Measurements from ENCODE around the gene CPEB4. TPM values are rescaled to one million over a fixed set of nuclear protein-coding genes. Genes with fewer than 3 reads are reported as not detected.

The CPEB4 gene
- total RNA-seq, 1 experiment from 2014 or later, result 11.1 TPM

DNA sequence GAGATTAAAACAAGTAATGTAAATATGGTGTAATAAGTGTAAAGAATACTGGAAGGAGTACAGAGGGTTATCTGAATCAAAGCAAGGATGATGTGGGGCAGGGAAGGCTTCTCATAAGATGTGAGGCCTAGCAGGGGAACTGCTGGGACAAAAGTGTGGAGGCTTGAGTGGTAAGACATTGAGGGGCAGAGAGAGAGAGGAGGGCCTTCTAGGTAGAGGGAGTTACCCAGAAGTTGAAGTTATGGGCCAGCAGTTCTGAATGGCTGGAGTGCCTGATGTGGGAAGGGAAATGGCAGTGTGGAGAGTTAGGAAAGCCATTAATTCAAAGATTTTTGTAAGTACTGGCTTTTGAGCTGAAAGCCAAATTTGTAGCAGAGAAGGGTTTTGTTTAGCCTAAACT, 36.8 kb downstream of the CPEB4 start:
- Histone ChIP-seq H3K4me3 (replicated peaks in 1 of 2; ENCODE audit: low read depth in 1 of 2, low read length in 2 of 2) (no peak overlapping the region), H3K4me2 (ENCODE audit: low read length) (no peak overlapping the region), H3K4me1 (ENCODE audit: control insufficient read depth in 1 of 2, insufficient read depth in 2 of 2, low read length in 2 of 2) (0 out of 4 replicates have a peak, but pooled peaks cover 0 to 3% of the 10 kb centered on the region in 2 experiments), H3K27me3 (ENCODE audit: insufficient read depth, low read length) (no peaks in the 10 kb centered on the region), H3K9me3 (ENCODE audit: control insufficient read depth in 1 of 2, insufficient read depth in 1 of 2, low read depth in 1 of 2, low read length in 2 of 2) (no peaks in the 10 kb centered on the region), H3K36me3 (ENCODE audit: control insufficient read depth in 1 of 2, insufficient read depth in 2 of 2, low read length in 2 of 2) (no peaks in the 10 kb centered on the region), H3K9ac (ENCODE audit: low read length) (no peak overlapping the region), H3K79me2 (ENCODE audit: insufficient read depth, low read length) (no peaks in the 10 kb centered on the region), H3K9me2 (ENCODE audit: insufficient read depth) (no peaks in the 10 kb centered on the region), H4K20me1 (ENCODE audit: insufficient read depth) (no peaks in the 10 kb centered on the region), H3K27ac (ENCODE audit: low read depth, low read length) (no peak overlapping the region), H2AFZ (ENCODE audit: low read depth, low read length, poor library complexity, severe bottlenecking) (no peak overlapping the region)
- intact Hi-C loops (cut with micrococcal nuclease), result loop anchor here (1.0 to 5.0 kb wide), 2 partner anchors 293 to 306 kb away; no protein-coding TSS in a partner anchor
- ATAC-seq, result no peak
- no peak for TF ChIP-seq SIN3A (IDR thresholded peaks at IDR 0.05; ENCODE audit: low read depth)
- no peak for TF ChIP-seq EZH2phosphoT487 (IDR thresholded peaks at IDR 0.05; ENCODE audit: borderline replicate concordance)
- TF ChIP-seq TCF7L2 (IDR thresholded peaks at IDR 0.05; ENCODE audit: borderline replicate concordance, extremely low read depth, insufficient read depth, insufficient read length), result no peak
- TF ChIP-seq SRF (IDR thresholded peaks at IDR 0.05; ENCODE audit: low read depth), result no peak
- TF ChIP-seq, protein P1, sequence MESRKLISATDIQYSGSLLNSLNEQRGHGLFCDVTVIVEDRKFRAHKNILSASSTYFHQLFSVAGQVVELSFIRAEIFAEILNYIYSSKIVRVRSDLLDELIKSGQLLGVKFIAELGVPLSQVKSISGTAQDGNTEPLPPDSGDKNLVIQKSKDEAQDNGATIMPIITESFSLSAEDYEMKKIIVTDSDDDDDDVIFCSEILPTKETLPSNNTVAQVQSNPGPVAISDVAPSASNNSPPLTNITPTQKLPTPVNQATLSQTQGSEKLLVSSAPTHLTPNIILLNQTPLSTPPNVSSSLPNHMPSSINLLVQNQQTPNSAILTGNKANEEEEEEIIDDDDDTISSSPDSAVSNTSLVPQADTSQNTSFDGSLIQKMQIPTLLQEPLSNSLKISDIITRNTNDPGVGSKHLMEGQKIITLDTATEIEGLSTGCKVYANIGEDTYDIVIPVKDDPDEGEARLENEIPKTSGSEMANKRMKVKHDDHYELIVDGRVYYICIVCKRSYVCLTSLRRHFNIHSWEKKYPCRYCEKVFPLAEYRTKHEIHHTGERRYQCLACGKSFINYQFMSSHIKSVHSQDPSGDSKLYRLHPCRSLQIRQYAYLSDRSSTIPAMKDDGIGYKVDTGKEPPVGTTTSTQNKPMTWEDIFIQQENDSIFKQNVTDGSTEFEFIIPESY (IDR thresholded peaks at IDR 0.05; ENCODE audit: extremely low read depth, insufficient replicate concordance, low read length), result no peak
- no peak for TF ChIP-seq SP1 (IDR thresholded peaks at IDR 0.05; ENCODE audit: low read depth)
- no TSS peak for BruUV-seq (replicated peaks)
- POLR2A ChIA-PET, result interaction anchor here (1.2 to 1.4 kb wide), 2 partner anchors 8 to 309 kb away, joined by 3 read pairs; no protein-coding TSS in a partner anchor
- no peak for DNase-seq (ENCODE audit: low read depth, low spot score)
- CTCF ChIA-PET, result interaction anchor here (0.7 to 1.6 kb wide), 22 partner anchors 8 to 309 kb away, joined by 3 to 18 read pairs (median 4); partner anchors contain the start of gene BOD1
- RAD21 ChIA-PET (ENCODE audit: low non-redundant PET in 1 of 2, low total read pairs in 2 of 2, uncharacterized antibody in 2 of 2, unreplicated experiment in 2 of 2), result interaction anchor here in 1 of 2 experiments (0.8 kb wide), 1 partner anchor 309 kb away, joined by 3 read pairs; no protein-coding TSS in a partner anchor
